ENCODE measurements around the gene SCAP.

Gene SCAP

DNA sequence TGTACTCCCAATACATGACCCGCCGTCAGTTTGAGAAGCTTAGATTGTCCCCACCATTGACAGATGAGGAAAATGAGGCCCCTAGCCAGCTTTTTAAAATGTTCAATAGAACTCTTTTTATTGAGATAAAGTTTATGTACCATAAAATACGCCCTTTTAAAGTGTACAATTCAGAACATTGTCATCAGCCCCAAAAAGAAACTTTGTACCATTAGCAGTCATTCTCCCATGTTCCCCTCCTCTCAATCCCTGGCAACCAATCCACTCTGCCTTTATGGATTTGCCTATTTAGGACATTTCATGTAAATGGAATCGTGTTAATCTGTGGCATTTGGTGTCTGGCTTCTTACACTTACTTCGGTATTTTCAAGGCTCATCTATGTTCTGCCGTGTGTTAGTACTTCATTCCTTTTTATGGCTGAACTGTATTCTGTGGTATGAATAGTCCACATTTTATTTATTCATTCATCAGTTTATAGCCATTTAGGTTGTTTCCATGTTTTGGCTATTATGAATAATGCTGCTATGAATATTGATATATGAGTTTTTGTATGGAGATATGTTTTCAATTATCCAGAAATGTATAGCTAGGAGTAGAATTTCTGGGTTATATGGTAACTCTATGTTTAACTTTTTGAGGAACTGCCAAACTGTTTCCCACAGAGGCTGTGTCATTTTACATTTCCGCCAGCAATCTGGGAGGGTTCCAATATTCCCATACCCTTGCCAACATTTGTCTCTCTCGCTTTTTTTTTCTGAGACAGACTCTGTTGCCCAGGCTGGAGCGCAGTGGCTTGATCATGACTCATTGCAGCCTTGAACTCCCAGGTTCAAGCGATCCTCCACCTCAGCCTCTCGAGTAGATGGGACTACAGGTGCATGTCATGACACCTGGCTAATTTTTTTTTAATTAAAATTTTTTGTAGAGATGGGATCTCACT, 110.3 kb downstream of the SCAP start:
- WGBS, 2 experiments, result 89% methylated on average over 11 of the region's 11 CpGs
- no peak overlapping the region for H3K27ac ChIP-seq (ENCODE audit: insufficient read depth, low read depth, low read length, poor library complexity, severe bottlenecking)
- no peak overlapping the region for H3K4me3 ChIP-seq (ENCODE audit: insufficient read depth, low read depth, low read length)
- H3K36me3 ChIP-seq (ENCODE audit: control insufficient read depth, insufficient read depth, low read length), result no peaks in the 10 kb centered on the region
- no peaks in the 10 kb centered on the region for H3K4me1 ChIP-seq (ENCODE audit: control insufficient read depth, insufficient read depth, low read length)
- no peaks in the 10 kb centered on the region for H3K9me3 ChIP-seq (ENCODE audit: control insufficient read depth, low read length)
- no peaks in the 10 kb centered on the region for H3K27me3 ChIP-seq (ENCODE audit: control insufficient read depth, insufficient read depth, low read length, poor library complexity, severe bottlenecking)

All from ectodermal cell (in vitro differentiated cells).